Mammary epithelial cell (primary cell): ENCODE measurements around the gene MYRF.

Experiments used
- EZH2 ChIP-seq: IDR thresholded peaks from 2 replicates; pipeline ENCODE4 v1.6.1; 2012; ENCODE audit warnings: low read length, inconsistent platforms, borderline replicate concordance
- TF ChIP-seq, protein P1 (sequence below), 2 donors: IDR thresholded peaks in 1 of 2; conservative IDR thresholded peaks in 1 of 2; 2 replicates each; pipeline ENCODE4 v1.5.1; 2011 to 2012; ENCODE audit warnings: inconsistent platforms in 2 of 2, low read length in 2 of 2, mild to moderate bottlenecking in 2 of 2, control low read depth in 1 of 2, low read depth in 1 of 2; ENCODE audit not compliant: insufficient read depth in 1 of 2; ENCODE audit errors: extremely low read depth in 1 of 2

DNA sequence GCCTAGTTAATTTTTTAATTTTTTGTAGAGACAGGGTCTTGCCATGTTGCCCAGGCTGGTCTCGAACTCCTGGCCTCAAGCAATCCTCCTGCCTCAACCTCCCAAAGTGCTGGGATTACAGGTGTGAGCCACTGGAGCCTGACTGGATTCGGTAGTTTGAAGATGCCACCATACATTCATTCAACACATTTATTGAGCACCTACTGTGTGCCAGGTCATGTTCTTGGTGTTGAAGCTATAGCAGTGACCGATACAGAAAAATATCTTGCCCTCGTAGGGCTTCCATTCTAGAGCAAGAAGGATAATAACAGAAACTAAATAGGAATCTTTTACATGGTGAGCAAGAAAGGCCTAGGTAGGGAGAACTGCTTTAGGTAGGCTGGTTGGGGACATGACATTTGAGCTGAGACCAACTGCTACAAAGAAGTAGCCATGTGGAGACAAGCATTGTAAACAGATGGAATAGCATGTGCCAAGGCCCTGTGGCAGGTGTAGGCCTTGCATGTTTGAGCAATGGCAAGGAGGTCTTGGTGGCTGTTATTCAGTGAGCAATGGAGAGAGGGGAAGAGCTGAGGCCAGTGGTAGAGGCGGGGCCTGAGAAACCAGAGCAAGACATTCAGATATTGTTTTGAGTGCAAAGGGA is 1.7 kb upstream of the MYRF start:
- TF ChIP-seq, protein P1, sequence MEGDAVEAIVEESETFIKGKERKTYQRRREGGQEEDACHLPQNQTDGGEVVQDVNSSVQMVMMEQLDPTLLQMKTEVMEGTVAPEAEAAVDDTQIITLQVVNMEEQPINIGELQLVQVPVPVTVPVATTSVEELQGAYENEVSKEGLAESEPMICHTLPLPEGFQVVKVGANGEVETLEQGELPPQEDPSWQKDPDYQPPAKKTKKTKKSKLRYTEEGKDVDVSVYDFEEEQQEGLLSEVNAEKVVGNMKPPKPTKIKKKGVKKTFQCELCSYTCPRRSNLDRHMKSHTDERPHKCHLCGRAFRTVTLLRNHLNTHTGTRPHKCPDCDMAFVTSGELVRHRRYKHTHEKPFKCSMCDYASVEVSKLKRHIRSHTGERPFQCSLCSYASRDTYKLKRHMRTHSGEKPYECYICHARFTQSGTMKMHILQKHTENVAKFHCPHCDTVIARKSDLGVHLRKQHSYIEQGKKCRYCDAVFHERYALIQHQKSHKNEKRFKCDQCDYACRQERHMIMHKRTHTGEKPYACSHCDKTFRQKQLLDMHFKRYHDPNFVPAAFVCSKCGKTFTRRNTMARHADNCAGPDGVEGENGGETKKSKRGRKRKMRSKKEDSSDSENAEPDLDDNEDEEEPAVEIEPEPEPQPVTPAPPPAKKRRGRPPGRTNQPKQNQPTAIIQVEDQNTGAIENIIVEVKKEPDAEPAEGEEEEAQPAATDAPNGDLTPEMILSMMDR (conservative IDR thresholded peaks at IDR 0.05 in 1 of 2, IDR thresholded peaks at IDR 0.05 in 1 of 2; ENCODE audit: extremely low read depth in 1 of 2, insufficient read depth in 1 of 2, low read depth in 1 of 2, low read length in 2 of 2): no peak
- TF ChIP-seq EZH2: no peak
